ENCODE measurements around the gene IP6K2. TPM values are rescaled to one million over a fixed set of nuclear protein-coding genes. Genes with fewer than 3 reads are reported as not detected.
A peak's percentile ranks its signal among the peaks of the same experiment; 100 is the strongest.

IP6K2 gene
- total and polyA plus RNA-seq, 2 of the 13 experiments (the other 11 are each of a cell fraction or from before 2014, with no cell fraction given), result 85.5 to 112 TPM

- TF ChIP-seq CENPT (CRISPR knock-in tag; IDR thresholded peaks at IDR 0.05; ENCODE audit: low read depth), result no peak
- TF ChIP-seq ZNF512 (CRISPR knock-in tag; IDR thresholded peaks at IDR 0.05), result 0 out of 2 replicates have a peak, but pooled peaks have one; percentile 38
- TF ChIP-seq ZNF124 (CRISPR knock-in tag; IDR thresholded peaks at IDR 0.05), result no peak; the same call in 1 of the 2 replicates
- no peak for TF ChIP-seq EHMT2 (IDR thresholded peaks at IDR 0.05; ENCODE audit: borderline replicate concordance, low read depth, low read length)
- TF ChIP-seq ZNF644 (CRISPR knock-in tag; IDR thresholded peaks at IDR 0.05; ENCODE audit: low read depth), result no peak
- peak; percentile 64; the same call in 1 of the 2 replicates for TF ChIP-seq TFDP1 (CRISPR knock-in tag; IDR thresholded peaks at IDR 0.05; ENCODE audit: borderline replicate concordance)
- no peak; the same call in 1 of the 2 replicates for TF ChIP-seq ZNF143 (CRISPR knock-in tag; IDR thresholded peaks at IDR 0.05)
- TF ChIP-seq ZNF629 (CRISPR knock-in tag; conservative IDR thresholded peaks at IDR 0.05), result no peak
- TF ChIP-seq MED8 (CRISPR knock-in tag; IDR thresholded peaks at IDR 0.05; ENCODE audit: insufficient replicate concordance), result peak; percentile 80
- peak; percentile 85; the same call in 1 of the 2 replicates for TF ChIP-seq HINFP (CRISPR knock-in tag; IDR thresholded peaks at IDR 0.05; ENCODE audit: low read depth)
- TF ChIP-seq ZBTB4 (CRISPR knock-in tag; IDR thresholded peaks at IDR 0.05; ENCODE audit: borderline replicate concordance), result no peak
- TF ChIP-seq POLR2AphosphoS5 (IDR thresholded peaks at IDR 0.05; ENCODE audit: low read depth, low read length), result peak; percentile 82
- peak; percentile 95 for TF ChIP-seq ZIK1 (CRISPR knock-in tag; IDR thresholded peaks at IDR 0.05; ENCODE audit: borderline replicate concordance, low read depth)
- TF ChIP-seq ZNF367 (CRISPR knock-in tag; IDR thresholded peaks at IDR 0.05; ENCODE audit: borderline replicate concordance), result no peak
- TF ChIP-seq ZZZ3 (CRISPR knock-in tag; IDR thresholded peaks at IDR 0.05; ENCODE audit: borderline replicate concordance), result peak; percentile 73
- TF ChIP-seq ZNF883 (CRISPR knock-in tag; IDR thresholded peaks at IDR 0.05; ENCODE audit: not compliant biosample characterization), result peak; percentile 94
- no peak for TF ChIP-seq PRDM4 (CRISPR knock-in tag; IDR thresholded peaks at IDR 0.05; ENCODE audit: borderline replicate concordance)
Observed at GRCh38 chr3:48685603-48686511, 31.2 kb downstream of the IP6K2 start, which contains the start of gene NCKIPSD (continued).

Data from HepG2 (cell line).